Endothelial cell of umbilical vein (primary cell): ENCODE data around the gene IGFBP3. TPM values are rescaled to one million over a fixed set of nuclear protein-coding genes. Genes with fewer than 3 reads are reported as not detected.

Experiments
- BruUV-seq: library from RNA; stranded (reverse); fragments of 400-500 nt; replicated peaks from 2 replicates; lab custom pipeline; 2021; lab: Mats Ljungman, UMichigan
- CTCF ChIA-PET: fragments of 300-600, 350-600 bp; sonication (Branson Sonifier 250); formaldehyde crosslinking; loops from one replicate; lab custom pipeline; 2021; ENCODE audit warnings: antibody characterized with exemption, inconsistent platforms; lab: Charles Lee
- POLR2A ChIA-PET: fragments of 300-600, 350-600 bp; sonication (Branson Sonifier 250); formaldehyde crosslinking; loops from one replicate; lab custom pipeline; 2021; ENCODE audit warnings: antibody characterized with exemption, inconsistent platforms; lab: Charles Lee
- DNase-seq: peaks from one replicate; pipeline ENCODE4 v3.0.0-alpha.2; 2011; ENCODE audit warnings: low read depth, low spot score
- FAIRE-seq: peaks from 2 replicates; lab custom pipeline; 2011; peaks lifted over from hg19 to GRCh38; lab: Jason Lieb, UNC
- H2AFZ ChIP-seq: 2 replicates; pipeline ENCODE4 v1.6.0; 2012; ENCODE audit warnings: low read depth, low read length, control low read depth, inconsistent platforms
- H3K27ac ChIP-seq: 2 replicates; pipeline ENCODE4 v1.5.1; 2011; ENCODE audit warnings: low read depth, mild to moderate bottlenecking, control low read depth, low read length, moderate library complexity; ENCODE audit not compliant: insufficient read depth
- H3K27me3 ChIP-seq, 2 experiments: 2 replicates each; pipeline versions ENCODE4 v1.6.0 to v1.6.1; 2011; ENCODE audit warnings: low read length in 2 of 2, mixed read lengths in 1 of 2; ENCODE audit not compliant: control insufficient read depth in 2 of 2, insufficient read depth in 2 of 2
- H3K36me3 ChIP-seq, 2 experiments: 2 replicates in 1 of 2; 3 replicates in 1 of 2; pipeline ENCODE4 v1.5.1; 2011; ENCODE audit warnings: low read length in 2 of 2, mild to moderate bottlenecking in 1 of 2, moderate library complexity in 1 of 2; ENCODE audit not compliant: control insufficient read depth in 2 of 2, insufficient read depth in 2 of 2; ENCODE audit errors: extremely low read depth in 1 of 2
- H3K4me1 ChIP-seq: 3 replicates; pipeline ENCODE4 v1.5.1; 2011; ENCODE audit warnings: mild to moderate bottlenecking, low read length; ENCODE audit not compliant: control insufficient read depth, insufficient read depth; ENCODE audit errors: extremely low read depth
- H3K4me2 ChIP-seq: 2 replicates; pipeline ENCODE4 v1.6.1; 2011; ENCODE audit warnings: low read length, control low read depth, mixed read lengths; ENCODE audit not compliant: insufficient read depth
- H3K4me3 ChIP-seq, 3 experiments: fragments of 200-600 bp in 1 of 3; sonication (generic), shearing (Covaris generic) in 1 of 3; replicated peaks in 1 of 3; 2 replicates each; pipeline ENCODE4 v1.5.1; 2011 to 2016; ENCODE audit warnings: control low read depth in 3 of 3, low read length in 3 of 3, mild to moderate bottlenecking in 2 of 3, inconsistent platforms in 1 of 3, low read depth in 1 of 3, moderate library complexity in 1 of 3; ENCODE audit not compliant: insufficient read depth in 1 of 3
- H3K79me2 ChIP-seq: 2 replicates; pipeline ENCODE4 v1.6.0; 2012; ENCODE audit warnings: low read length, inconsistent platforms; ENCODE audit not compliant: control insufficient read depth, insufficient read depth
- H3K9ac ChIP-seq: replicated peaks from 2 replicates; pipeline ENCODE3; 2011; ENCODE audit warnings: low read length, control low read depth; ENCODE audit not compliant: insufficient read depth; ENCODE audit errors: extremely low read depth
- H3K9me1 ChIP-seq: replicated peaks from 3 replicates; pipeline ENCODE4 v1.6.0; 2011; ENCODE audit warnings: mild to moderate bottlenecking, low read length; ENCODE audit not compliant: control insufficient read depth, insufficient read depth; ENCODE audit errors: extremely low read depth
- H3K9me3 ChIP-seq: replicated peaks from 2 replicates; pipeline ENCODE4 v1.5.1; 2012; ENCODE audit warnings: low read length, inconsistent platforms; ENCODE audit not compliant: control insufficient read depth, insufficient read depth
- H4K20me1 ChIP-seq: replicated peaks from 2 replicates; pipeline ENCODE3; 2011; ENCODE audit warnings: mild to moderate bottlenecking, low read length; ENCODE audit not compliant: control insufficient read depth, insufficient read depth; ENCODE audit errors: extremely low read depth
- CTCF ChIP-seq, 2 donors: IDR thresholded peaks; 1 replicate in 1 of 2; 2 replicates in 1 of 2; pipeline ENCODE4 v1.5.1; 2011; ENCODE audit warnings: low read length in 2 of 2, mild to moderate bottlenecking in 2 of 2, moderate library complexity in 2 of 2, control low read depth in 1 of 2, inconsistent platforms in 1 of 2, low read depth in 1 of 2; ENCODE audit not compliant: insufficient read depth in 1 of 2; ENCODE audit errors: extremely low read depth in 1 of 2
- EZH2 ChIP-seq: IDR thresholded peaks from 2 replicates; pipeline ENCODE4 v1.6.1; 2012; ENCODE audit warnings: borderline replicate concordance, low read depth, mild to moderate bottlenecking, moderate library complexity, low read length, inconsistent platforms; ENCODE audit not compliant: severe bottlenecking
- FOS ChIP-seq: IDR thresholded peaks from 2 replicates; pipeline ENCODE4 v1.6.1; 2011; ENCODE audit warnings: mild to moderate bottlenecking, low read length, moderate library complexity, borderline replicate concordance; ENCODE audit not compliant: insufficient read depth
- GATA2 ChIP-seq: IDR thresholded peaks from 2 replicates; pipeline ENCODE4 v1.7.0; 2011; ENCODE audit warnings: low read depth, mild to moderate bottlenecking, moderate library complexity, mixed read lengths, low read length; ENCODE audit not compliant: insufficient read length, insufficient read depth
- JUN ChIP-seq: IDR thresholded peaks from 2 replicates; pipeline ENCODE4 v1.6.1; 2011; ENCODE audit warnings: borderline replicate concordance, low read depth; ENCODE audit not compliant: insufficient read length, insufficient read depth
- MAX ChIP-seq: IDR thresholded peaks from 2 replicates; pipeline ENCODE4 v1.6.1; 2011; ENCODE audit not compliant: insufficient read depth, insufficient read length
- MYC ChIP-seq: IDR thresholded peaks from one replicate; pipeline ENCODE4 v1.6.1; 2011; ENCODE audit warnings: mild to moderate bottlenecking, low read depth, low read length
- POLR2A ChIP-seq: IDR thresholded peaks from 2 replicates; pipeline ENCODE4 v1.6.1; 2012; ENCODE audit warnings: low read depth, mild to moderate bottlenecking, control low read depth, low read length
- POLR2AphosphoS5 ChIP-seq: IDR thresholded peaks from 2 replicates; pipeline ENCODE4 v1.6.1; 2012; ENCODE audit warnings: low read depth, mild to moderate bottlenecking, control low read depth, low read length, moderate library complexity; ENCODE audit not compliant: insufficient read depth
- dilution Hi-C: fragments of 300-500 bp; cut with MboI; formaldehyde crosslinking; loops from one replicate; pipeline ENCODE4 v1.15.0; 2019; ENCODE audit warnings: low sequenced_read_pairs; ENCODE audit not compliant: extremely low pct_ligation_motif_present
- intact Hi-C: fragments of 100-400 bp; cut with micrococcal nuclease; formaldehyde crosslinking; loops from one replicate; pipeline ENCODE4 v1.10.0; 2022
- polyA plus RNA-seq, 4 experiments: library from polyadenylated mRNA; depleted of rRNA in 3 of 4; stranded (reverse) in 3 of 4; unstranded in 1 of 4; fragments of >200 nt; gene quantifications; 2 replicates each; pipeline versions ENCODE4 v1.2.1 to v1.2.3, GENCODE V29; 2011 to 2012; ENCODE audit warnings: missing spikeins in 1 of 4
- total RNA-seq: library from RNA; stranded (reverse); gene quantifications from 2 replicates; pipeline ENCODE4 v1.2.3, GENCODE V29; 2021

The IGFBP3 gene
- total and polyA plus RNA-seq, 2 donors (not counting 3 experiments of a cell fraction or from before 2014, with no cell fraction given): 3.4 to 10.1 TPM

- POLR2A ChIA-PET: no interaction called here
- no peak for TF ChIP-seq GATA2
- no peak for TF ChIP-seq MYC
- TF ChIP-seq POLR2AphosphoS5: no peak
- no peak for TF ChIP-seq POLR2A
- no peak for TF ChIP-seq CTCF (IDR thresholded peaks at IDR 0.05; ENCODE audit: extremely low read depth in 1 of 2, insufficient read depth in 1 of 2, low read depth in 1 of 2, low read length in 2 of 2)
- TF ChIP-seq MAX: no peak
- TF ChIP-seq FOS: no peak
- TF ChIP-seq EZH2: no peak
- TF ChIP-seq JUN: no peak
- no peaks in the 10 kb centered on the region for H3K79me2 ChIP-seq
- peak; percentile 53 for FAIRE-seq
- no peaks in the 10 kb centered on the region for H3K27me3 ChIP-seq
- intact Hi-C loops: no loop called here
- H3K9me1 ChIP-seq: no peaks in the 10 kb centered on the region
- no peaks in the 10 kb centered on the region for H3K36me3 ChIP-seq
- H4K20me1 ChIP-seq: no peaks in the 10 kb centered on the region
- H3K9me3 ChIP-seq: no peaks in the 10 kb centered on the region
- no peak overlapping the region for H3K4me2 ChIP-seq
- H3K4me3 ChIP-seq: no peak overlapping the region
- no peak for DNase-seq
- H3K4me1 ChIP-seq: peaks cover 52% of the 10 kb centered on the region
- no peak overlapping the region for H2AFZ ChIP-seq
- H3K9ac ChIP-seq: no peak overlapping the region
- no TSS peak for BruUV-seq
- dilution Hi-C loops: no loop called here
- H3K27ac ChIP-seq: no peak overlapping the region
- CTCF ChIA-PET: interaction anchor here (6.1 kb wide), 1 partner anchor 33 kb away, joined by 100 read pairs; the partner anchor contains the start of gene IGFBP3
These were observed 34.0 kb downstream of the IGFBP3 start for GRCh38 chr7:45886931-45887667.
